ENCODE results near the gene SLC38A1.

- TF ChIP-seq, protein P1, sequence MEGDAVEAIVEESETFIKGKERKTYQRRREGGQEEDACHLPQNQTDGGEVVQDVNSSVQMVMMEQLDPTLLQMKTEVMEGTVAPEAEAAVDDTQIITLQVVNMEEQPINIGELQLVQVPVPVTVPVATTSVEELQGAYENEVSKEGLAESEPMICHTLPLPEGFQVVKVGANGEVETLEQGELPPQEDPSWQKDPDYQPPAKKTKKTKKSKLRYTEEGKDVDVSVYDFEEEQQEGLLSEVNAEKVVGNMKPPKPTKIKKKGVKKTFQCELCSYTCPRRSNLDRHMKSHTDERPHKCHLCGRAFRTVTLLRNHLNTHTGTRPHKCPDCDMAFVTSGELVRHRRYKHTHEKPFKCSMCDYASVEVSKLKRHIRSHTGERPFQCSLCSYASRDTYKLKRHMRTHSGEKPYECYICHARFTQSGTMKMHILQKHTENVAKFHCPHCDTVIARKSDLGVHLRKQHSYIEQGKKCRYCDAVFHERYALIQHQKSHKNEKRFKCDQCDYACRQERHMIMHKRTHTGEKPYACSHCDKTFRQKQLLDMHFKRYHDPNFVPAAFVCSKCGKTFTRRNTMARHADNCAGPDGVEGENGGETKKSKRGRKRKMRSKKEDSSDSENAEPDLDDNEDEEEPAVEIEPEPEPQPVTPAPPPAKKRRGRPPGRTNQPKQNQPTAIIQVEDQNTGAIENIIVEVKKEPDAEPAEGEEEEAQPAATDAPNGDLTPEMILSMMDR (IDR thresholded peaks at IDR 0.05 in 4 of 5, conservative IDR thresholded peaks at IDR 0.05 in 1 of 5), result no peak
- no peak for TF ChIP-seq POLR2A (IDR thresholded peaks at IDR 0.05)
Observed at GRCh38 chr12:46187023-46187422, 81.8 kb downstream of the SLC38A1 start.
